Kidney epithelial cell (primary cell): ENCODE results near the gene UBR4. TPM values are rescaled to one million over a fixed set of nuclear protein-coding genes. Genes with fewer than 3 reads are reported as not detected.

Source experiments
- DNase-seq: peaks from one replicate; pipeline ENCODE4 v3.0.0-alpha.2; 2010; ENCODE audit warnings: low read depth
- H3K27me3 ChIP-seq: 2 replicates; pipeline ENCODE4 v1.6.0; 2011; ENCODE audit warnings: low read length; ENCODE audit not compliant: control insufficient read depth, insufficient read depth
- H3K36me3 ChIP-seq: 2 replicates; pipeline ENCODE4 v1.5.1; 2011; ENCODE audit warnings: low read length; ENCODE audit not compliant: control insufficient read depth, insufficient read depth
- H3K4me3 ChIP-seq: 2 replicates; pipeline ENCODE4 v1.5.1; 2011; ENCODE audit warnings: low read depth, mild to moderate bottlenecking, control low read depth, low read length
- total RNA-seq: library from RNA; depleted of rRNA; stranded (reverse); fragments of >200 nt; gene quantifications from 2 replicates; pipeline ENCODE4 v1.2.3, GENCODE V29; 2015
- TF ChIP-seq, protein P1 (sequence below): IDR thresholded peaks from 2 replicates; pipeline ENCODE4 v1.5.1; 2011; ENCODE audit warnings: mild to moderate bottlenecking, moderate library complexity, low read length, control low read depth, inconsistent platforms; ENCODE audit not compliant: insufficient read depth, poor library complexity, severe bottlenecking

Gene UBR4
- total RNA-seq, 1 donor from 2014 or later = 125 TPM

DNA sequence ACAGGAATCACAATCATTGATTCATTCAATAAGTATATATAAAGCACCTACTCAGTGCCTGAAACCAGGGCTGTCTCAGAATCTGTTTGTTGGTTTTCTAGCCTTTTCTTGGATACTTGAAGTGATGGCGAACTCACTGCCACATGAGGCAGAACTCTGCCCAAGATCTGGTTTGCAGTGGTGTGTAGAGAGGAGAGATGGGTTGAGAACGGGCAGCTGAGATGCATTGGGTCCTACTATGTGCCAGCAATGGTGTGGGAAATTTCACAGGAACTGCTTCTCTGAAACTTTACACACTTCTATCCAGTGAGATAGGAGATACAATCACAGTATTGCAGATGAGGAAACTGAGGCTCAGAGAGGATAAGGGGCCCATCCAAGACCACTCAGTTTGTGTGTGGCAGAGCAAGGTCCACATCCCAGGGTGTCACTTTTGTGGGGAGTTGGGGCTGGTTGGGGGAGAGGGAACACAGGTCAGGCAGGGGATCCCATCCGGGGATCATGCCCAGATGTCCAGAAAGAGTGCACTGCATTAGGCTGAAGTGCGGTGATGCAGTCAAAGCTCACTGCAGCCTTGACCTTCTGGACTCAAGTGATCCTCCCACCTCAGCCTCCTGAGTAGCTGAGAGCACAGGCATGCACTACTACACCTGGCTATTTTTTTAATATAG is 169.9 kb downstream of the UBR4 start:
- Histone ChIP-seq H3K27me3 (peaks cover 9% of the 10 kb centered on the region), H3K4me3 (no peak overlapping the region), H3K36me3 (no peaks in the 10 kb centered on the region)
- no peak for DNase-seq
- TF ChIP-seq, protein P1, sequence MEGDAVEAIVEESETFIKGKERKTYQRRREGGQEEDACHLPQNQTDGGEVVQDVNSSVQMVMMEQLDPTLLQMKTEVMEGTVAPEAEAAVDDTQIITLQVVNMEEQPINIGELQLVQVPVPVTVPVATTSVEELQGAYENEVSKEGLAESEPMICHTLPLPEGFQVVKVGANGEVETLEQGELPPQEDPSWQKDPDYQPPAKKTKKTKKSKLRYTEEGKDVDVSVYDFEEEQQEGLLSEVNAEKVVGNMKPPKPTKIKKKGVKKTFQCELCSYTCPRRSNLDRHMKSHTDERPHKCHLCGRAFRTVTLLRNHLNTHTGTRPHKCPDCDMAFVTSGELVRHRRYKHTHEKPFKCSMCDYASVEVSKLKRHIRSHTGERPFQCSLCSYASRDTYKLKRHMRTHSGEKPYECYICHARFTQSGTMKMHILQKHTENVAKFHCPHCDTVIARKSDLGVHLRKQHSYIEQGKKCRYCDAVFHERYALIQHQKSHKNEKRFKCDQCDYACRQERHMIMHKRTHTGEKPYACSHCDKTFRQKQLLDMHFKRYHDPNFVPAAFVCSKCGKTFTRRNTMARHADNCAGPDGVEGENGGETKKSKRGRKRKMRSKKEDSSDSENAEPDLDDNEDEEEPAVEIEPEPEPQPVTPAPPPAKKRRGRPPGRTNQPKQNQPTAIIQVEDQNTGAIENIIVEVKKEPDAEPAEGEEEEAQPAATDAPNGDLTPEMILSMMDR = no peak

DNA sequence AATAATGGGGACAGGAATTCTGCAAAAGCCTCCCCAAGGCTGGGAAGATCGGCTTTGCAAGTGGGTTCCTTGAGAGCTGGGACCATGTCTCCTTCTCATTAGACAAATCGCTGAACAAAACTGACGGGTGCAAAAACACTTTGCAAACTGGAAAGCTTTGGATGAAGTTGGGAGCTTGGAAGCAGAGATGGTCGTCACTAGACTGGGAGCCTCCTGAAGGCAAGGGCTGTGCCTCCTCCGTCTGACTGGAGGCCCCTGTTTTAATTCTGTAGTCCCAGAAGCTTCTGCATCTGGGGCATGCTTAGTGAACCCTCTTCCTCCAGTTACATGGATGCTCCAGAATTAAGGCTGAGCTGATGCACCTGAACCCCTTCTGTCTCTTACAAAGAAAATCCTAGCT is 171.3 kb downstream of the UBR4 start:
- DNase-seq = no peak
- Histone ChIP-seq H3K4me3 (no peak overlapping the region), H3K27me3 (peaks cover 10% of the 10 kb centered on the region), H3K36me3 (no peaks in the 10 kb centered on the region)
- TF ChIP-seq, protein P1 = no peak

DNA sequence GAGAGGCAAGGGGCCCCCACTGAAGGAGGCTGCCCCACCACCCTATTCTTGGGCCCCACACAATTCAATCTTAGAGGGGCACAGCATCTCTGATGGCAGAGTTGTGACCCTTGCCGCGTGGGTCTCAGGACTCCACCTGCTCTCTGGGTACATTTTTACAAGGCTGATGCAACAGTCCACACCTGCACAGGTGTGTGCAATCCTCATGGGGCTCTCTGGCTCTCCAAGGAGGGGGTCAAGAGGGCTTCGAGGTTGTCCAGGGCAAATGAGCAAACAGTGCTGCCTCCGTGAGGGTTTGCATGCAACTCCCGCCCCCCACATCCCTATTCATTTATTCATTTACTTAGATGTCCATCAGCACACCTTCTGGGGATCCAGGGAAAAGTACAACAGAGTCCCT is 172.0 kb downstream of the UBR4 start:
- peaks cover 10% of the 10 kb centered on the region for H3K27me3 ChIP-seq
- H3K4me3 ChIP-seq = no peak overlapping the region
- no peaks in the 10 kb centered on the region for H3K36me3 ChIP-seq
- no peak for DNase-seq
- TF ChIP-seq, protein P1 = no peak

DNA sequence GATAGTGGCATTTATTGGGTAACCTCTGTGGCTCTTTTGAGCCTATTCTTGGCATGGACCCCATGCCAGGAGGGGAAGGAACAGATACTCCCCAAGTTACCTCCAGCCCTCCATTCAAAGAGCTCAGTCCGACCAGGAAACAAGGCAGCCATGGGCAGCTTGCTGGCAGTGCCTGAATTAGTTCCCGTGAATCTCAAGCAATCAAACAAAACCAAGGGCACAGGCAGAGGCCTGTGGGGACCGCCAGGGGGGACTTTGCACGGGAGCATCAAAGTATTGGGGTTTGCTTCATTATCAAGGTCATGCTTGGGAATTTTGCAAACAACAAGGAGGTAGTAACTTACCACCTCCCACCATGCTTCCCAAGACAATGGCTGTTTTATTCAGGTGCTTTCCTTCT is 172.4 kb downstream of the UBR4 start:
- peaks cover 8% of the 10 kb centered on the region for H3K27me3 ChIP-seq
- no peaks in the 10 kb centered on the region for H3K36me3 ChIP-seq
- no peak overlapping the region for H3K4me3 ChIP-seq
- TF ChIP-seq, protein P1 = no peak
- DNase-seq = no peak

DNA sequence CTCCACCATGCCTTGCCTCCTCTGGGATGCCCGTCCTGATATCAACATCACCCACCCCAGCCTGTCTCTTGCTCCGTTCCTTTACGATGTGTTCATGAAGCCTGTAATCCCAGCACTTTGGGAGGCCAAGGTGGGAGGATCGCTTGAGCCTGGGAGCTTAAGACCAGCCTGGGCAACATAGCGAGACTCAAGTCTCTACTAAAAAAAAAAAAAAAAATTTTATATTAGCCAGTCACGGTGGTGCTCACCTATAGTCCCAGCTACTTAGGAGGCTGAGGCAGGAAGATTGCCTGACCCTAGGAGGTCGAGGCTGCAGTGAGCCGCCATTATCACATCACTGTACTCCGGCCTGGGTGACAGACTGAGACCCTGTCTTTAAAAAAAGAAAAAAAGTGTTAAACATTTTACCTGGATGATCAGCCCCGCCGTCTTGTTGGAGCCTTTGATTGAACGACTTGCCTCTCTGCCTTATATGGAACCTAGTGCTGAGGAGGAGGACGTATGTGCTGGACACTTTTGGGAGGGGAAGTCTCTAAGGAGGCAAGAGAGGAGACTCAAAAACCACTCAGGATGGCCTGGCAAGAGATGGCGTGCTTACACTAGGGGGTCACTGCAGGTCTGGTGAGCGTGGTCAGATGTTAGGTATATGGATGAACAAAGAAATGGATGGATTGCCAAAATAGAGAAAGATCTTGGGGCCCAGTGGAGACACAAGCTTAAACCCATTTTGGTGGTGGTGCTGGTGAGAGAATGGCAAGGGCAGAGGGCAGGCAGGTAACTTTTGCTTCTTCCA is 173.1 kb downstream of the UBR4 start:
- TF ChIP-seq, protein P1 = no peak
- Histone ChIP-seq H3K36me3 (no peaks in the 10 kb centered on the region), H3K27me3 (peaks cover 7% of the 10 kb centered on the region), H3K4me3 (no peak overlapping the region)
- DNase-seq = no peak
